Heart left ventricle (tissue), 16 donors: ENCODE measurements around the gene PCDHA10. TPM values are rescaled to one million over a fixed set of nuclear protein-coding genes. Genes with fewer than 3 reads are reported as not detected.
"Not testable (repeated sequence)": the region's sequence is repeated elsewhere in the genome, so short reads cannot be mapped to it uniquely, and the experiment has no call there.

ENCODE experiments used
- ATAC-seq, 4 donors: fragments of 200-7000 bp; cut with Tn5 transposase; one replicate each; pipeline ENCODE4 v1.9.1; 2020 to 2022; ENCODE audit warnings: moderate library complexity in 4 of 4, mild to moderate bottlenecking in 3 of 4, moderate number of reproducible peaks in 1 of 4
- DNase-seq, 5 donors: peaks; one replicate each; pipeline ENCODE4 v3.0.0-alpha.2; 2020
- H3K27ac ChIP-seq, 12 donors: fragments of 200-600 bp; sonication (generic) in 4 of 12; one replicate each; pipeline versions ENCODE4 v1.5.0 to v1.8.0; 2016 to 2022; ENCODE audit warnings: mild to moderate bottlenecking in 2 of 12
- H3K27me3 ChIP-seq, 9 donors: fragments of 200-600 bp; sonication (generic) in 2 of 9; one replicate each; pipeline versions ENCODE4 v1.5.1 to v1.8.0; 2016 to 2022; ENCODE audit warnings: mild to moderate bottlenecking in 3 of 9
- H3K36me3 ChIP-seq, 9 donors: fragments of 200-600 bp; sonication (generic) in 2 of 9; one replicate each; pipeline versions ENCODE4 v1.5.0 to v1.8.0; 2018 to 2022; ENCODE audit warnings: mild to moderate bottlenecking in 2 of 9
- H3K4me1 ChIP-seq, 12 donors: fragments of 200-600 bp; sonication (generic) in 4 of 12; one replicate each; pipeline versions ENCODE4 v1.5.0 to v1.8.0; 2016 to 2022; ENCODE audit warnings: mild to moderate bottlenecking in 3 of 12
- H3K4me3 ChIP-seq, 12 donors: fragments of 200-600 bp; sonication (generic) in 4 of 12; one replicate each; pipeline versions ENCODE4 v1.5.0 to v1.8.0; 2017 to 2022; ENCODE audit warnings: mild to moderate bottlenecking in 9 of 12, moderate library complexity in 4 of 12
- H3K9me3 ChIP-seq, 12 donors: fragments of 200-600 bp; sonication (generic) in 4 of 12; one replicate each; pipeline versions ENCODE4 v1.5.0 to v1.8.0; 2016 to 2022; ENCODE audit warnings: mild to moderate bottlenecking in 1 of 12
- POLR2A ChIP-seq, 2 donors: fragments of 450-650 bp; IDR thresholded peaks; one replicate each; pipeline ENCODE4 v1.6.1; 2017; ENCODE audit warnings: antibody characterized with exemption in 2 of 2, mild to moderate bottlenecking in 2 of 2, moderate library complexity in 2 of 2
- WGBS, 4 donors: extraction: QIAGEN DNeasy Blood & Tissue Kit in 2 of 4; methylation state at CpG; one replicate each; pipeline versions ENCODE4 v1.1.5 to v1.1.7; 2013 to 2018; 5-methylcytosine and 5-hydroxymethylcytosine counted together
- intact Hi-C, 10 donors: fragments of 100-400 bp; cut with DNase I; formaldehyde crosslinking; loops; one replicate each; pipeline versions ENCODE4 v1.11.1 to v1.14.2; 2022
- long read RNA-seq, 3 donors: library from polyadenylated mRNA; unstranded; transcript quantifications; one replicate each; pipeline ENCODE4 v2.0.0, GENCODE V29; 2020 to 2021
- polyA plus RNA-seq, 2 donors: library from polyadenylated mRNA; stranded (reverse); fragments of 200-250 nt; gene quantifications; one replicate each; pipeline ENCODE4 v1.2.3, GENCODE V29; 2013
- total RNA-seq, 9 donors: library from RNA; depleted of rRNA in 2 of 9; stranded (reverse); fragments of >200 nt in 2 of 9; fragmentation: NEBNext Ultra II Directional in 3 of 9; extraction: Animal tissue kit (Norgen Biotek cat#: 25700) in 3 of 9; gene quantifications; one replicate each; pipeline versions ENCODE4 v1.1.0 to v1.2.4, GENCODE V29; 2016 to 2023
- TF ChIP-seq, protein P1 (sequence below), 12 donors: fragments of 200-600 bp; sonication (generic) in 4 of 12; IDR thresholded peaks; one replicate each; pipeline versions ENCODE4 v1.5.0 to v1.8.0; 2018 to 2022; ENCODE audit warnings: antibody characterized with exemption in 12 of 12, mild to moderate bottlenecking in 5 of 12
- donor health status: ischemic (EF 13 %, LVEDD 7.1; RV severe dilation, severe dysfunction).
- donor health status: healthy with polysubstance abuse.
- donor health status: DM: no; HTN: yes; CAD: no.
- donor health status: DM: no; HTN: no; CAD: no.
- donor health status: ischemic (EF 25% LVEDD 6.9; RV normal size, moderate dysfunction).
- donor health status: ischemic (EF 25% LVEDD 5.7; RV mildly dilated, moderate dysfunction).
- donor health status: healthy.
- donor health status: DM: yes; HTN: yes; CAD: no.
- donor health status: ischemic (EF 35%, LVEDD 5.7; RV mildly dilated, moderate dysfunction).
- donor health status: nonischemic (EF 11% LVEDD 7.7; RV severe dilation, severe dysfunction).
- donor health status: DM: yes; HTN: yes; CAD: no.
- donor health status: PGD.
- donor health status: ischemic (EF 29% LVEDD 5.4; RV normal size, mild dysfunction).
- donor health status: nonischemic (EF 23%, LVEDD 6.1; RV moderate dilation, normal function).

The PCDHA10 gene, protein sequence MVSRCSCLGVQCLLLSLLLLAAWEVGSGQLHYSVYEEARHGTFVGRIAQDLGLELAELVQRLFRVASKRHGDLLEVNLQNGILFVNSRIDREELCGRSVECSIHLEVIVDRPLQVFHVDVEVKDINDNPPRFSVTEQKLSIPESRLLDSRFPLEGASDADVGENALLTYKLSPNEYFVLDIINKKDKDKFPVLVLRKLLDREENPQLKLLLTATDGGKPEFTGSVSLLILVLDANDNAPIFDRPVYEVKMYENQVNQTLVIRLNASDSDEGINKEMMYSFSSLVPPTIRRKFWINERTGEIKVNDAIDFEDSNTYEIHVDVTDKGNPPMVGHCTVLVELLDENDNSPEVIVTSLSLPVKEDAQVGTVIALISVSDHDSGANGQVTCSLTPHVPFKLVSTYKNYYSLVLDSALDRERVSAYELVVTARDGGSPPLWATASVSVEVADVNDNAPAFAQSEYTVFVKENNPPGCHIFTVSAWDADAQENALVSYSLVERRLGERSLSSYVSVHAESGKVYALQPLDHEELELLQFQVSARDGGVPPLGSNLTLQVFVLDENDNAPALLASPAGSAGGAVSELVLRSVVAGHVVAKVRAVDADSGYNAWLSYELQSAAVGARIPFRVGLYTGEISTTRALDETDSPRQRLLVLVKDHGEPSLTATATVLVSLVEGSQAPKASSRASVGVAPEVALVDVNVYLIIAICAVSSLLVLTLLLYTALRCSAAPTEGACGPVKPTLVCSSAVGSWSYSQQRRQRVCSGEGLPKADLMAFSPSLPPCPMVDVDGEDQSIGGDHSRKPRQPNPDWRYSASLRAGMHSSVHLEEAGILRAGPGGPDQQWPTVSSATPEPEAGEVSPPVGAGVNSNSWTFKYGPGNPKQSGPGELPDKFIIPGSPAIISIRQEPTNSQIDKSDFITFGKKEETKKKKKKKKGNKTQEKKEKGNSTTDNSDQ
- total RNA-seq (under 1 TPM in 7 of 9 donors, not detected in 2; 0.04 to 0.41 (median 0.19) TPM), polyA plus RNA-seq (under 1 TPM; under 0.01 to 0.01 TPM)
- long read RNA-seq, donor 1, result 0 reads
- long read RNA-seq, donor 2, result 0 reads
- long read RNA-seq, donor 3, result 0 reads

GRCh38 chr5:140855772-140856674 is at the start of gene PCDHA10:
PCDHA10 (plus strand) TSS chr5:140855897; CDS start chr5:140856049, 152 bp downstream.
- ATAC-seq, result no peak
- Histone ChIP-seq H3K9me3 (peaks cover 0 to 34% (median 11%) of the 10 kb centered on the region in 12 donors), H3K4me3 (peak within 1 kb of the TSS in 7 of 12 donors; percentile 15 to 49 (median 29)), H3K27me3 (peaks cover 0 to 72% (median 11%) of the 10 kb centered on the region in 9 donors), H3K4me1 (no peaks in the 10 kb centered on the region), H3K27ac (no peak within 1 kb of the TSS), H3K36me3 (no peaks in the 10 kb centered on the region)
- DNase-seq, result no peak
- 15 to 22% (median 16%) methylated on average over 42 to 44 of the region's 44 CpGs for WGBS, 4 donors
- TF ChIP-seq POLR2A (IDR thresholded peaks at IDR 0.05), result no peak
- TF ChIP-seq, protein P1, sequence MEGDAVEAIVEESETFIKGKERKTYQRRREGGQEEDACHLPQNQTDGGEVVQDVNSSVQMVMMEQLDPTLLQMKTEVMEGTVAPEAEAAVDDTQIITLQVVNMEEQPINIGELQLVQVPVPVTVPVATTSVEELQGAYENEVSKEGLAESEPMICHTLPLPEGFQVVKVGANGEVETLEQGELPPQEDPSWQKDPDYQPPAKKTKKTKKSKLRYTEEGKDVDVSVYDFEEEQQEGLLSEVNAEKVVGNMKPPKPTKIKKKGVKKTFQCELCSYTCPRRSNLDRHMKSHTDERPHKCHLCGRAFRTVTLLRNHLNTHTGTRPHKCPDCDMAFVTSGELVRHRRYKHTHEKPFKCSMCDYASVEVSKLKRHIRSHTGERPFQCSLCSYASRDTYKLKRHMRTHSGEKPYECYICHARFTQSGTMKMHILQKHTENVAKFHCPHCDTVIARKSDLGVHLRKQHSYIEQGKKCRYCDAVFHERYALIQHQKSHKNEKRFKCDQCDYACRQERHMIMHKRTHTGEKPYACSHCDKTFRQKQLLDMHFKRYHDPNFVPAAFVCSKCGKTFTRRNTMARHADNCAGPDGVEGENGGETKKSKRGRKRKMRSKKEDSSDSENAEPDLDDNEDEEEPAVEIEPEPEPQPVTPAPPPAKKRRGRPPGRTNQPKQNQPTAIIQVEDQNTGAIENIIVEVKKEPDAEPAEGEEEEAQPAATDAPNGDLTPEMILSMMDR (IDR thresholded peaks at IDR 0.05), result peak in 6 of 12 donors; percentile 8 to 41 (median 26)
- intact Hi-C loops, result loop anchor here in 1 of 10 donors (10.0 kb wide), 1 partner anchor 189 kb away; no protein-coding TSS in a partner anchor

GRCh38 chr5:140806834-140807775 is 48.6 kb upstream of the PCDHA10 start, which contains the start of gene PCDHA4:
PCDHA4 (plus strand) TSS chr5:140807068.
- WGBS, 4 donors, result 14 to 18% (median 16%) methylated on average over 25 to 45 of the region's 47 CpGs
- H3K9me3 ChIP-seq, result peaks cover 0 to 58% (median 15%) of the 10 kb centered on the region in 12 donors
- no peaks in the 10 kb centered on the region for H3K4me1 ChIP-seq
- DNase-seq (no peak), ATAC-seq (peak in 2 of 4 donors; percentile 52)
- intact Hi-C loops, result loop anchor here in 3 of 10 donors (5.0 to 10.0 kb wide), 2 partner anchors 235 to 238 kb away; no protein-coding TSS in a partner anchor
- H3K36me3 ChIP-seq, result no peaks in the 10 kb centered on the region
- no peak within 1 kb of the TSS for H3K27ac ChIP-seq
- TF ChIP-seq, protein P1 (IDR thresholded peaks at IDR 0.05), result peak in 9 of 12 donors; percentile 14 to 50 (median 33)
- no peak for TF ChIP-seq POLR2A (IDR thresholded peaks at IDR 0.05)
- peak within 1 kb of the TSS in 10 of 12 donors; percentile 23 to 56 (median 37) for H3K4me3 ChIP-seq
- peaks cover 0 to 37% (median 6%) of the 10 kb centered on the region in 9 donors for H3K27me3 ChIP-seq

GRCh38 chr5:140808241-140808888 is 47.3 kb upstream of the PCDHA10 start:
- not testable (repeated sequence) for DNase-seq, ATAC-seq

More at GRCh38 chr5:140808241-140808888, 47.3 kb upstream of the PCDHA10 start:
- peaks cover 0 to 24% (median 0%) of the 10 kb centered on the region in 9 donors for H3K27me3 ChIP-seq
- not testable (repeated sequence) for H3K27ac ChIP-seq, H3K36me3 ChIP-seq, H3K4me1 ChIP-seq, H3K4me3 ChIP-seq
- H3K9me3 ChIP-seq, result peaks cover 0 to 46% (median 9%) of the 10 kb centered on the region in 12 donors
- 50 to 73% (median 60%) methylated on average over 34 to 62 of the region's 62 CpGs for WGBS, 4 donors
- intact Hi-C loops, result loop anchor here in 3 of 10 donors (5.0 to 10.0 kb wide), 2 partner anchors 234 to 236 kb away; no protein-coding TSS in a partner anchor
